ENCODE data around the gene LPCAT2.

DNA sequence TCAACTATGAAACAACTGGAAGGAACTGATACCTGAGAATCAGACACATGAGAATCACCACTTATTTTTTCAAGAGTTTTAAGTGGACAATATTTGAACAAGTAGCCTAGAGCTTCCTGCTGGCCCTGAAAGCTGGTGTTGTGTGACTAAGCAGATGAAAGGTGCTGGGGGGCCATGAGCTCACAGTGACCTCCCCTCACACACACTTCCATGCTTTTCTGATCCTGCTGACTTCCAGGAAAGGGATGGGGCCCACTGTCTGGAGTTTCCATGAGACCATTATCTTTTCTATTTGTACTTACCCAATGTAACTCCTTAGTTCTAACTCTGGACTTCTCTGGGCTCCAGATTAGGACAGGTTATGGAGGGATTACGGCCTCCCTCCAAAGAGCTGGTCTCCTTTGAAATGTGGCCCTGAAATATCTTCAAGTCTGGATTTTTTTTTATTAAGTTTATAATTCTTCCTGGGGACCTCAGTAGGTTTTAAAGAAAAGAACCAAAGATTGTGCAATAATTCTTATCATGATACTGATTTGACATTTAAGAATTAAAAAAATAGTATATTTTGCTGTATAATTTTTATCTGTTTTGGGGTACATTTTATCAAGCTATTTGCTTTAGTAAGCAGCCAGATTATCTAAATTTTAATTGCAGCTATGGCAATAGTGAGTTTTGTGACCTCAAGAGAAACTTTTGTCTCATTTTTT, 62.5 kb downstream of the LPCAT2 start:
- TF ChIP-seq POLR2AphosphoS5 (IDR thresholded peaks at IDR 0.05; ENCODE audit: low read depth, low read length): no peak
- TF ChIP-seq, protein P1, sequence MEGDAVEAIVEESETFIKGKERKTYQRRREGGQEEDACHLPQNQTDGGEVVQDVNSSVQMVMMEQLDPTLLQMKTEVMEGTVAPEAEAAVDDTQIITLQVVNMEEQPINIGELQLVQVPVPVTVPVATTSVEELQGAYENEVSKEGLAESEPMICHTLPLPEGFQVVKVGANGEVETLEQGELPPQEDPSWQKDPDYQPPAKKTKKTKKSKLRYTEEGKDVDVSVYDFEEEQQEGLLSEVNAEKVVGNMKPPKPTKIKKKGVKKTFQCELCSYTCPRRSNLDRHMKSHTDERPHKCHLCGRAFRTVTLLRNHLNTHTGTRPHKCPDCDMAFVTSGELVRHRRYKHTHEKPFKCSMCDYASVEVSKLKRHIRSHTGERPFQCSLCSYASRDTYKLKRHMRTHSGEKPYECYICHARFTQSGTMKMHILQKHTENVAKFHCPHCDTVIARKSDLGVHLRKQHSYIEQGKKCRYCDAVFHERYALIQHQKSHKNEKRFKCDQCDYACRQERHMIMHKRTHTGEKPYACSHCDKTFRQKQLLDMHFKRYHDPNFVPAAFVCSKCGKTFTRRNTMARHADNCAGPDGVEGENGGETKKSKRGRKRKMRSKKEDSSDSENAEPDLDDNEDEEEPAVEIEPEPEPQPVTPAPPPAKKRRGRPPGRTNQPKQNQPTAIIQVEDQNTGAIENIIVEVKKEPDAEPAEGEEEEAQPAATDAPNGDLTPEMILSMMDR (IDR thresholded peaks at IDR 0.05): no peak
- no peak for TF ChIP-seq TCF7L2 (IDR thresholded peaks at IDR 0.05; ENCODE audit: low read depth, low read length)
- TF ChIP-seq, protein P2, sequence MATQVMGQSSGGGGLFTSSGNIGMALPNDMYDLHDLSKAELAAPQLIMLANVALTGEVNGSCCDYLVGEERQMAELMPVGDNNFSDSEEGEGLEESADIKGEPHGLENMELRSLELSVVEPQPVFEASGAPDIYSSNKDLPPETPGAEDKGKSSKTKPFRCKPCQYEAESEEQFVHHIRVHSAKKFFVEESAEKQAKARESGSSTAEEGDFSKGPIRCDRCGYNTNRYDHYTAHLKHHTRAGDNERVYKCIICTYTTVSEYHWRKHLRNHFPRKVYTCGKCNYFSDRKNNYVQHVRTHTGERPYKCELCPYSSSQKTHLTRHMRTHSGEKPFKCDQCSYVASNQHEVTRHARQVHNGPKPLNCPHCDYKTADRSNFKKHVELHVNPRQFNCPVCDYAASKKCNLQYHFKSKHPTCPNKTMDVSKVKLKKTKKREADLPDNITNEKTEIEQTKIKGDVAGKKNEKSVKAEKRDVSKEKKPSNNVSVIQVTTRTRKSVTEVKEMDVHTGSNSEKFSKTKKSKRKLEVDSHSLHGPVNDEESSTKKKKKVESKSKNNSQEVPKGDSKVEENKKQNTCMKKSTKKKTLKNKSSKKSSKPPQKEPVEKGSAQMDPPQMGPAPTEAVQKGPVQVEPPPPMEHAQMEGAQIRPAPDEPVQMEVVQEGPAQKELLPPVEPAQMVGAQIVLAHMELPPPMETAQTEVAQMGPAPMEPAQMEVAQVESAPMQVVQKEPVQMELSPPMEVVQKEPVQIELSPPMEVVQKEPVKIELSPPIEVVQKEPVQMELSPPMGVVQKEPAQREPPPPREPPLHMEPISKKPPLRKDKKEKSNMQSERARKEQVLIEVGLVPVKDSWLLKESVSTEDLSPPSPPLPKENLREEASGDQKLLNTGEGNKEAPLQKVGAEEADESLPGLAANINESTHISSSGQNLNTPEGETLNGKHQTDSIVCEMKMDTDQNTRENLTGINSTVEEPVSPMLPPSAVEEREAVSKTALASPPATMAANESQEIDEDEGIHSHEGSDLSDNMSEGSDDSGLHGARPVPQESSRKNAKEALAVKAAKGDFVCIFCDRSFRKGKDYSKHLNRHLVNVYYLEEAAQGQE (IDR thresholded peaks at IDR 0.05; ENCODE audit: insufficient read depth in 1 of 2, low read depth in 2 of 2, low read length in 1 of 2): no peak

All from Panc1 (cell line).